Measurements from ENCODE around the gene TMEM101. TPM values are rescaled to one million over a fixed set of nuclear protein-coding genes. Genes with fewer than 3 reads are reported as not detected.
A peak's percentile ranks its signal among the peaks of the same experiment; 100 is the strongest.

TMEM101 gene
- total and polyA plus RNA-seq, 2 of the 13 experiments (the other 11 are each of a cell fraction or from before 2014, with no cell fraction given), result 72.0 to 100 TPM

GRCh38 chr17:43983515-43984411, 31.0 kb downstream of the TMEM101 start (continued):
- TF ChIP-seq E2F2 (CRISPR knock-in tag; IDR thresholded peaks at IDR 0.05; ENCODE audit: borderline replicate concordance), result 0 out of 2 replicates have a peak, but pooled peaks have one; percentile 34
- TF ChIP-seq ZSCAN30 (CRISPR knock-in tag; IDR thresholded peaks at IDR 0.05), result no peak
- TF ChIP-seq, protein P1, sequence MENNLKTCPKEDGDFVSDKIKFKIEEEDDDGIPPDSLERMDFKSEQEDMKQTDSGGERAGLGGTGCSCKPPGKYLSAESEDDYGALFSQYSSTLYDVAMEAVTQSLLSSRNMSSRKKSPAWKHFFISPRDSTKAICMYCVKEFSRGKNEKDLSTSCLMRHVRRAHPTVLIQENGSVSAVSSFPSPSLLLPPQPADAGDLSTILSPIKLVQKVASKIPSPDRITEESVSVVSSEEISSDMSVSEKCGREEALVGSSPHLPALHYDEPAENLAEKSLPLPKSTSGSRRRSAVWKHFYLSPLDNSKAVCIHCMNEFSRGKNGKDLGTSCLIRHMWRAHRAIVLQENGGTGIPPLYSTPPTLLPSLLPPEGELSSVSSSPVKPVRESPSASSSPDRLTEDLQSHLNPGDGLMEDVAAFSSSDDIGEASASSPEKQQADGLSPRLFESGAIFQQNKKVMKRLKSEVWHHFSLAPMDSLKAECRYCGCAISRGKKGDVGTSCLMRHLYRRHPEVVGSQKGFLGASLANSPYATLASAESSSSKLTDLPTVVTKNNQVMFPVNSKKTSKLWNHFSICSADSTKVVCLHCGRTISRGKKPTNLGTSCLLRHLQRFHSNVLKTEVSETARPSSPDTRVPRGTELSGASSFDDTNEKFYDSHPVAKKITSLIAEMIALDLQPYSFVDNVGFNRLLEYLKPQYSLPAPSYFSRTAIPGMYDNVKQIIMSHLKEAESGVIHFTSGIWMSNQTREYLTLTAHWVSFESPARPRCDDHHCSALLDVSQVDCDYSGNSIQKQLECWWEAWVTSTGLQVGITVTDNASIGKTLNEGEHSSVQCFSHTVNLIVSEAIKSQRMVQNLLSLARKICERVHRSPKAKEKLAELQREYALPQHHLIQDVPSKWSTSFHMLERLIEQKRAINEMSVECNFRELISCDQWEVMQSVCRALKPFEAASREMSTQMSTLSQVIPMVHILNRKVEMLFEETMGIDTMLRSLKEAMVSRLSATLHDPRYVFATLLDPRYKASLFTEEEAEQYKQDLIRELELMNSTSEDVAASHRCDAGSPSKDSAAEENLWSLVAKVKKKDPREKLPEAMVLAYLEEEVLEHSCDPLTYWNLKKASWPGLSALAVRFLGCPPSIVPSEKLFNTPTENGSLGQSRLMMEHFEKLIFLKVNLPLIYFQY (CRISPR knock-in tag; IDR thresholded peaks at IDR 0.05; ENCODE audit: borderline replicate concordance), result peak; percentile 99
- TF ChIP-seq SALL2 (CRISPR knock-in tag; IDR thresholded peaks at IDR 0.05), result peak; percentile 79; the same call in 1 of the 2 replicates
- peak; percentile 67; the same call in 1 of the 2 replicates for TF ChIP-seq ZNF589 (CRISPR knock-in tag; conservative IDR thresholded peaks at IDR 0.05)
- no peak for TF ChIP-seq TMF1 (CRISPR knock-in tag; IDR thresholded peaks at IDR 0.05; ENCODE audit: low read depth)
- TF ChIP-seq MAX (IDR thresholded peaks at IDR 0.05), result peak; percentile 84

All from HepG2 (cell line).